CD4-positive, alpha-beta T cell (primary cell): ENCODE measurements around the gene MRPL43. TPM values are rescaled to one million over a fixed set of nuclear protein-coding genes. Genes with fewer than 3 reads are reported as not detected.

Source experiments
- ATAC-seq: fragments of 200-7000 bp; cut with Tn5 transposase; one replicate; pipeline ENCODE4 v1.10.0; 2022; ENCODE audit warnings: mild to moderate bottlenecking; ENCODE audit not compliant: poor library complexity
- CTCF ChIA-PET: fragments of 350-600 bp; sonication (Branson Sonifier 250); formaldehyde crosslinking; loops from one replicate; lab custom pipeline; 2021; ENCODE audit warnings: antibody characterized with exemption, inconsistent platforms; lab: Charles Lee
- POLR2A ChIA-PET: fragments of 350-600 bp; sonication (Branson Sonifier 250); formaldehyde crosslinking; loops from one replicate; lab custom pipeline; 2021; ENCODE audit warnings: antibody characterized with exemption, inconsistent platforms; lab: Charles Lee
- DNase-seq, 14 experiments: peaks; one replicate each; pipeline ENCODE4 v3.0.0-alpha.2; 2013 to 2020; ENCODE audit warnings: mixed read lengths in 2 of 14
- H3K27ac ChIP-seq, 2 donors: one replicate each; pipeline versions ENCODE4 v1.5.1 to v1.7.0; 2013; ENCODE audit warnings: low read length in 2 of 2, low read depth in 1 of 2, mild to moderate bottlenecking in 1 of 2
- H3K27me3 ChIP-seq, 2 experiments: 1 replicate in 1 of 2; 2 replicates in 1 of 2; pipeline versions ENCODE4 v1.6.1 to v1.7.0; 2013; ENCODE audit warnings: low read length in 2 of 2, control low read depth in 1 of 2, mild to moderate bottlenecking in 1 of 2, moderate library complexity in 1 of 2; ENCODE audit not compliant: insufficient read depth in 2 of 2, control insufficient read depth in 1 of 2
- H3K36me3 ChIP-seq: one replicate; pipeline ENCODE4 v1.6.1; 2013; ENCODE audit warnings: low read length, control low read depth; ENCODE audit not compliant: insufficient read depth
- H3K4me1 ChIP-seq: one replicate; pipeline ENCODE4 v1.6.1; 2013; ENCODE audit warnings: low read length, control low read depth; ENCODE audit not compliant: insufficient read depth
- H3K4me3 ChIP-seq: one replicate; pipeline ENCODE4 v1.5.1; 2013; ENCODE audit warnings: mild to moderate bottlenecking, low read length, moderate library complexity
- H3K9me3 ChIP-seq, 2 experiments: 1 replicate in 1 of 2; 2 replicates in 1 of 2; pipeline versions ENCODE4 v1.6.1 to v1.7.0; 2013; ENCODE audit warnings: low read length in 2 of 2, mild to moderate bottlenecking in 2 of 2, control low read depth in 1 of 2, moderate library complexity in 1 of 2; ENCODE audit not compliant: control insufficient read depth in 1 of 2, insufficient read depth in 1 of 2
- H3K27ac Mint-ChIP-seq: one replicate; pipeline ENCODE4 v1.8.0; 2020; ENCODE audit warnings: mixed read lengths
- H3K27me3 Mint-ChIP-seq: one replicate; pipeline ENCODE4 v1.8.0; 2021; ENCODE audit warnings: mixed read lengths
- H3K36me3 Mint-ChIP-seq: one replicate; pipeline ENCODE4 v1.8.0; 2021; ENCODE audit warnings: low read depth, mixed read lengths
- H3K4me1 Mint-ChIP-seq: one replicate; pipeline ENCODE4 v1.8.0; 2021; ENCODE audit warnings: low read depth, mixed read lengths
- H3K4me3 Mint-ChIP-seq: one replicate; pipeline ENCODE4 v1.8.0; 2020; ENCODE audit warnings: mild to moderate bottlenecking, mixed read lengths
- H3K9me3 Mint-ChIP-seq: one replicate; pipeline ENCODE4 v1.8.0; 2020; ENCODE audit warnings: mixed read lengths
- CTCF ChIP-seq: fragments of 200-600 bp; IDR thresholded peaks from one replicate; pipeline ENCODE4 v1.8.0; 2022; ENCODE audit warnings: antibody characterized with exemption, mild to moderate bottlenecking
- intact Hi-C, 2 experiments: fragments of 100-400 bp; cut with DNase I in 1 of 2; cut with micrococcal nuclease in 1 of 2; formaldehyde crosslinking; loops; one replicate each; pipeline versions ENCODE4 v1.15.1 to v1.9.0; 2023 to 2025; cut with DNase I, micrococcal nuclease
- total RNA-seq, 174 experiments: library from RNA in 2 of 174; stranded (reverse) in 2 of 174; gene quantifications; one replicate each; pipeline ENCODE4 v1.2.3 and lab custom pipeline; 2021 to 2026

Gene MRPL43
- total RNA-seq, 2 experiments from 2014 or later, result 28.5 to 31.0 TPM

- ChIA-PET POLR2A (interaction anchor here (0.8 to 3.2 kb wide), 8 partner anchors 9 to 120 kb away, joined by 3 to 48 read pairs (median 4); partner anchors contain the start of genes KAZALD1, LZTS2 and SLF2), CTCF (interaction anchor here (2.2 to 3.5 kb wide), 4 partner anchors 9 to 33 kb away, joined by 7 to 28 read pairs (median 19); partner anchors contain the start of gene LZTS2)
- DNase-seq (peak in 12 of 14 experiments; percentile 26 to 74 (median 51)), ATAC-seq (peak; percentile 18)
- Histone ChIP-seq H3K9me3 (no peaks in the 10 kb centered on the region), H3K4me3 (peak overlapping the region; percentile 99), H3K36me3 (peaks cover 33% of the 10 kb centered on the region), H3K27ac (peak overlapping the region; percentile 93 to 97), H3K4me1 (peaks cover 38% of the 10 kb centered on the region), H3K27me3 (no peaks in the 10 kb centered on the region)
- intact Hi-C loops, result loop anchor here (5.0 kb wide), 1 partner anchor 35 kb away; no protein-coding TSS in a partner anchor
- peaks cover 42% of the 10 kb centered on the region for H3K36me3 Mint-ChIP-seq
- peaks cover 19% of the 10 kb centered on the region for H3K4me1 Mint-ChIP-seq
- H3K27me3 Mint-ChIP-seq, result no peaks in the 10 kb centered on the region
- no peak for TF ChIP-seq CTCF
- H3K4me3 Mint-ChIP-seq, result peak overlapping the region; percentile 95
- peak overlapping the region; percentile 97 for H3K27ac Mint-ChIP-seq
- H3K9me3 Mint-ChIP-seq, result no peaks in the 10 kb centered on the region
These were observed 45.4 kb upstream of the MRPL43 start for GRCh38 chr10:101032637-101033224.

GRCh38 chr10:101031796-101032636 lies 44.7 kb upstream of the MRPL43 start:
- Histone ChIP-seq H3K9me3 (no peaks in the 10 kb centered on the region), H3K36me3 (peaks cover 26% of the 10 kb centered on the region), H3K27ac (peak overlapping the region; percentile 93 to 97), H3K4me3 (peak overlapping the region; percentile 99), H3K27me3 (no peaks in the 10 kb centered on the region), H3K4me1 (peaks cover 38% of the 10 kb centered on the region)
- ATAC-seq (peak; percentile 59), DNase-seq (peak; percentile 55 to 93 (median 80))
- intact Hi-C loops, result loop anchor here (1.0 to 5.0 kb wide), 2 partner anchors 34 to 35 kb away; no protein-coding TSS in a partner anchor
- H3K36me3 Mint-ChIP-seq, result peaks cover 35% of the 10 kb centered on the region
- H3K4me3 Mint-ChIP-seq, result peak overlapping the region; percentile 95
- ChIA-PET POLR2A (interaction anchor here (0.9 to 3.2 kb wide), 8 partner anchors 10 to 119 kb away, joined by 3 to 48 read pairs (median 4); partner anchors contain the start of genes KAZALD1, LZTS2 and SLF2), CTCF (interaction anchor here (0.5 to 3.5 kb wide), 13 partner anchors 9 to 660 kb away, joined by 3 to 28 read pairs (median 4); partner anchors contain the start of genes HIF1AN and LZTS2)
- no peaks in the 10 kb centered on the region for H3K27me3 Mint-ChIP-seq
- H3K4me1 Mint-ChIP-seq, result peaks cover 19% of the 10 kb centered on the region
- no peak for TF ChIP-seq CTCF
- H3K9me3 Mint-ChIP-seq, result no peaks in the 10 kb centered on the region
- H3K27ac Mint-ChIP-seq, result peak overlapping the region; percentile 97

- Mint-ChIP-seq H3K4me1 (peaks cover 19% of the 10 kb centered on the region), H3K27me3 (no peaks in the 10 kb centered on the region), H3K27ac (peak within 1 kb of the TSS; percentile 97), H3K36me3 (peaks cover 29% of the 10 kb centered on the region), H3K4me3 (peak within 1 kb of the TSS; percentile 95), H3K9me3 (no peaks in the 10 kb centered on the region)
- peak; percentile 94 to 98 (median 97) for DNase-seq
- ATAC-seq, result peak; percentile 76
- Histone ChIP-seq H3K27ac (peak within 1 kb of the TSS; percentile 93 to 97), H3K4me3 (peak within 1 kb of the TSS; percentile 99), H3K36me3 (peaks cover 19% of the 10 kb centered on the region), H3K27me3 (no peaks in the 10 kb centered on the region), H3K4me1 (peaks cover 38% of the 10 kb centered on the region), H3K9me3 (no peaks in the 10 kb centered on the region)
- no peak for TF ChIP-seq CTCF
- ChIA-PET CTCF (interaction anchor here (0.9 to 3.5 kb wide), 13 partner anchors 10 to 496 kb away, joined by 3 to 28 read pairs (median 5); partner anchors contain the start of genes HIF1AN and LZTS2), POLR2A (interaction anchor here (0.9 to 3.2 kb wide), 7 partner anchors 10 to 119 kb away, joined by 3 to 48 read pairs (median 4); partner anchors contain the start of genes KAZALD1 and LZTS2)
- intact Hi-C loops, result loop anchor here (1.0 to 5.0 kb wide), 2 partner anchors 33 to 36 kb away; no protein-coding TSS in a partner anchor
These were observed 44.0 kb upstream of the MRPL43 start, which contains the start of the genes PDZD7 and SFXN3 for GRCh38 chr10:101031128-101031795. Gene PDZD7, minus strand, starts transcription at chr10:101031129. Its CDS starts 910 bp downstream, at chr10:101030219. Gene SFXN3, plus strand, starts transcription at chr10:101031234. Its CDS starts 3,461 bp downstream, at chr10:101034695.
